NCI-H446 (cell line): Measurements from ENCODE around the gene RBPJ.

Experiments used
- DNase-seq, 2 experiments: peaks; one replicate each; lab custom pipeline; 2025; lab: John Stamatoyannopoulos, UW

Gene RBPJ

GRCh38 chr4:26459756-26460530, 139.1 kb downstream of the RBPJ start:
- no peak for DNase-seq

DNA sequence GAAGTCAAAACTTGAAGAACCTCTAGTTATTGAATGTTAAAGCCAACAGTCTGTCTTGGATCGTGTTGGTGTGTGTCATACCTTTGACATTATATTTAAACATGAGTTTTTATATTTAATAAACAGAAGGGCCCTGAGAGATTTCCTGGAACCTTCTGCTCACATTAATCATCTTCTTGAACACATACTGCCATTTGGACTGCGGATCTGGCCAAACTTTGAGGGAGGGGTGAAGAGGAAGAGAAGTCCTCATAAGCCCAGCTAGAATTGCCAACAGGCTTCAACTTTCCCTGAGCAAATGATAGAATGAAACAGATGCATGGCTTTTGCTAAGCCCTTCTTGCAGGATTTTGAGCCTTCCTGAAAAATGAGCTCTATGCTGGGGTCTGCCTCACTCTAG, 142.1 kb downstream of the RBPJ start:
- DNase-seq, result no peak

DNA sequence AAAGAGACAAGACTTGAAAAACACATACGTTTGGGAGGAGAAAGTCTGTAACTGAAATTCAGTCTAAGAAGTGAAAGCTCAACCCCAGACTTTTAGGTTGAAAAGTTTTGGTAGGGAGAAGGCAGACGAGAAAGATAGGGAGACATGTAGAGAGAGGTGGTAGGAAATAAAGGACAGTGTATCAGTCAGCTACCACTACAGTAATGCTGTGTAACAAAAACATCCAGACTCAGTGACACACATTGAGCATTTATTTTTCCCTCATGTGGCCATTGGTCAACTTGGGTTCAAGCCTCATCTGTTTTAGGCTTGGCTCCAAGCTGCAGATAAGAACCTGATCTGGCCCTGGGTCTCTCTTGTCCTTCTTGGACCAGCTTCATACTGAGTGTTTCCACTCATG, 142.6 kb downstream of the RBPJ start:
- no peak for DNase-seq

DNA sequence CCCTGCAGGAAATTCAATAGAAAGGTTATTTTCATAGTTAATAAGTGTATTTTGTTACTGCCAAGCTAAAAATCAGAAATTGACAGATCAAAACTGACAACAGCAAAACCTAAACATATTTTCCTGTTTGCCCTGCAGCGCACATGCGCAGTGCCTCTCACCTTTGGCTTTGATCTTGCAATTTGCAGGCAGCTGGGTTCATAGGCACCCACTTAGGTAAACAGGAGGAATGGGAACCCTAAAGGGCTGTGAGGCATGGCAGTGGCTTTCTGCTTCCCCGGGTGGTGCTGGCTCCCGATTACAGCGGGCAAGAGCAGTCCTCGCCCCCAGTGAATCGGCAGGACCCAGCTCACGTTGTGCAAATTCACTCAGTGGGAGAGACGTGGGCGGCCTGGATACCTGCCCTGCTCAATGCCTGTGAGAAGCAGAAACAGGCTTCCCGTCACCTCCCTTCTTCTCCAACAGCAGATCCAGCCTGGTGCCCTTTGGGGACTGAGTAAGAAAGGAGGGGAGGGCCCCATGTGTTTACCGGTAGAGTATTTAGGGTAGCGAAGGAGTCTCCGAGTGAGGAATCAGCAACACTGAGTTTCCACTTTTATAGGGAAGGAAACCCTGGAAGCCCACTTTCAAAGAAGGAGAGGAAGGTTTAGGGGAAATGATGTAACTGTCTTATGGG, 143.7 kb downstream of the RBPJ start:
- DNase-seq, result no peak

DNA sequence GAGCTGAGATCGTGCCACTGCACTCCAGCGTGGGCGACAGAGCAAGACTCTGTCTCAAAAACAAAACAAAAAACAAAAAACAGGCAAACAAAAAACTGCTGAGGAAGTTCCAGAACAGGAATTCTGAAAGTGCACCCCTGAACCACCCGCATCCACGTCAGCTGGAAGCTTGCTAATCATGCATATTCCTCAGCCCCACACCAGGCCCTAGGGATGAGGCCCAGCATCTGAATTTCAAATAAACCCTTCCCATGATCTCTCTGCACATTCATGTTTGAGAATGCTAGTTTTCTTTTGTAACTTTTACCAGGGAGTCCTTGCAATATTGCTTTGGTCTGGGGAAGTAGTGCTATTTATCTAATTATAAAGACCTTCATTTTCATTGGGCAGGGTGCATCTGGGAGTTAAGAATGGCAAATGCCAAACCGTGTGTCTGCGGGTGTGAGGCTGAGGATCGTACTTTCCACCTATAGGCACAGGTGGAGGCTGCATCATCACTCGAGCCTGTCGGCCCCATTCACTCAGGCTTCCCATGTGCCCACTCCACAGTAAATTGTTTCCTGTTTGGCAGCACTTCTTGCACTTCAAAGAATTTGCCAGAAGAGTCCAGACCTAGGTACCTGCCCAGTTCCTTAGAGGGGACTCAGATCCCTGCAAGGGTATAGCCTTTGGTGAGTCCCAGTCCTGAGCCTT, 145.9 kb downstream of the RBPJ start:
- DNase-seq, result no peak

DNA sequence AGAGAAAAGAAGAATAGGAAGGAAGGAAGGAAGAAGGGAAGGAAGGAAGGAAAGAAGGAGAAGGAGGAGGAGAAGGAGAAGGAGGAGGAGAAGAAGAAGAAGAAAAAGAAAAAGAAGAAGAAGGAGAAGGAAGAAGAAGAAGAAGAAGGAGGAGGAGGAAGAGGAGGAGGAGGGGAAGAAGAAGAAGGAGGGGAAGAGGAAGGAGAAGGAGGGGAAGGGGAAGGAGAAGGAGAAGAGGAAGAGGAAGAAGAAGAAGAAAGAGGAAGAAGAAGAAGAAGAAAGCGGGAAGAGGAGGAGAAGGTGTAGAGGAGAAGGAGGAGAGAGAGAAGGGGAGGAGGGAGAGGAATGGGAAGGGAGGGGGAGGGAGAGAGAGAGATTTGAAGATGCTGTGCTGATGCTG, 146.9 kb downstream of the RBPJ start:
- DNase-seq, result no peak

DNA sequence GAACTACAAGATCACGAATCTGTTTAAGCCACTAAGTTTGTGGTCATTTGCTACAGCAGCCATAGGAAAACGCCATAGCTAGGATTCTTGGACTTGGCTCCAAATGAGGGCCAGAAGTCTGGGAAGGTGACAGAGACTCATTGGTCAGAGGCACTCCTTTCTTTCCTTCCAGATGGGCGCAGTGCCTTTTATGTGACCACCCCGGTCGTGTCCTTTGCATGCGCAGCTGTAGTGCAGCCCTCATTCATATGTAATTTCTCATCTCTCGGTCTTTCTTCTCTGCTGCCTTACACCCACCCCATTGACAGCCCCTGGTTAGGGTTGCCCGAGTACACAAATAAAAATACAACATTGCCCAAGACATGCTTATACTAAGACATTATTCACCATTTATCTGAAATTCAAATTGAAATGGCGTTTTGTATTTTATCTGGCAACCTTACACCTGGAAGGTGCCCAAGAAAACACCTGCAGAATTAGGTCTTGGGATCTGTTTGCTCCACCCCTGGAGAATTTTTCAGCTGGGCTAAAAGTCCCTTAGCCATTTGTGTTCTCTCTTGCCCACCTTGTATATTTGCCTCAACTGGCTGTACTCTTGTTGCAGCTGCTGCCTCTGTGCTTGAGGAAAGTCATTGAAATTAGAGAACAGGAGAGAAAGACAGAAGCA, 147.6 kb downstream of the RBPJ start:
- no peak for DNase-seq

DNA sequence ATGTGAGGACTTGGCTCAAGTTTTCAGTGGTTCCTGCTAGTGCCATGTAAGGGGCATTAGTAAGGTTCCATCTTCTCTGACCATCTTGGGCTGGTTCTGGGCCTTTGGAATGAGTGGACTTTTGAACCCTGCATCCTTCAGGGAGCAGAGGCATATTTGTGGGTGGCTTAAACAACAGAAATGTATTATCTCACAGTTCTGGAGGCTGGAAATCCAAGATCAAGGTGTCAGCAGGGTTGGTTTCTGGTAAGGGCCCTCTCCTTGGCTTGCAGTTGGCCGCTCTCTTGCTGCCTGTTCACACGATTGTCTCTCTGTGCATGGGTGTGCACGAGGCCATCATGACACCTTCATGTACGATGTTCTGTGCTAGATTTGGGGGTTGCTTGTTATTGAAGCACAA, 148.2 kb downstream of the RBPJ start:
- DNase-seq, result no peak

GRCh38 chr4:26471890-26472289, 151.1 kb downstream of the RBPJ start:
- no peak for DNase-seq

DNA sequence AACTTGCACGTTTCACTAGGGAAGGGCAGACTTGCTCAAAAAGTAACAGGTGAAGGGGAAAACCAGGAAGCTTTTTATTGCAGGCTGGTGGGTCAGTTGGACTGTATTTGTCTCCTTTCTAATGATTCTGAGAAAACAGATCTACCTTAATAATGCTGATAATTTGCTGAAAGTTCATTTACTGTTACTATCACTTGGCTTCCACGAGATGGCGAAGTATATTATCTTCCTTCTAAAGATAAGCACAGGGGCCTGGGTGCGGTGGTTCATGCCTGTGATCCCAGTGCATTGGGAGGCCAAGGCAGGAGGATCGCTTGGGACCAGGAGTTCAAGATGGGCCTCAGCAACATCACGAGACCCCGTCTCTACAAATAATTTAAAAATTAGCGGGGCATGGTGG, 153.1 kb downstream of the RBPJ start:
- no peak for DNase-seq

DNA sequence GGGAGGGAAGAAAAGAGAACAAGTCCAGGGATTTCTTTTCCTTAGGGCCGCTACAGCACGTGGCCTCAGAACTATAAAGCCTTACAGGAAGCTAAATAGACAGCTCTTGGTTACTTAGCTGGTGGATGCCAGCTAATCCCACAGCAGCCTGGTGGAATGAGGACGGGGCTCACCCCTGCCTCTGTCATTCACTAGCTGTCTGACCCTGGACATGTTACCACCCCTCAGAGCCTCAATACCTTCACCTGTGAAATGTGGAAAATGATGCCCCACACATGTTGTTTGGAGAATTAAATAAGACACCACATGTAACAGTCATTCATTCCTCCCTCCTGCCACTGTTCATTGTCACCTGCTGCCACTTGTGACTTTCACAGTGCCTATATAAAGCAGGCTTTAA, 153.7 kb downstream of the RBPJ start:
- DNase-seq, result no peak

DNA sequence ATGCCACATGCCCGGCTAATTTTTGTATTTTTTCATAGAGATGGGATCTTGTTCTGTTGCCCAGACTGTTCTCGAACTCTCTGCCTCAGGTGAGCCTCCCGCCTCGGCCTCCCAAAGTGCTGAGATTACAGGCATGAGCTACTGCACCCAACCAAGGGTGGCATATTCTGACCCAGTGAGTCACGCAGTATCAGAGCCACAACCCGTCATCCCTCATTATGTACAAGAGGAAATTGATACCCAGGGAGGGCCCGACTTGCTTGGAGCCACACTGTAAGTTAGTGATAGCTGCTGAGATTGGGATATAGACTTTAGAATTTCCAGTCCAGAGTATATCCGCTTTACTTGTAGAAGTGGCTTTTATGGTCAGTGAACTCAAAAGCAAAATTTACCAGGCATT, 154.9 kb downstream of the RBPJ start:
- no peak for DNase-seq

DNA sequence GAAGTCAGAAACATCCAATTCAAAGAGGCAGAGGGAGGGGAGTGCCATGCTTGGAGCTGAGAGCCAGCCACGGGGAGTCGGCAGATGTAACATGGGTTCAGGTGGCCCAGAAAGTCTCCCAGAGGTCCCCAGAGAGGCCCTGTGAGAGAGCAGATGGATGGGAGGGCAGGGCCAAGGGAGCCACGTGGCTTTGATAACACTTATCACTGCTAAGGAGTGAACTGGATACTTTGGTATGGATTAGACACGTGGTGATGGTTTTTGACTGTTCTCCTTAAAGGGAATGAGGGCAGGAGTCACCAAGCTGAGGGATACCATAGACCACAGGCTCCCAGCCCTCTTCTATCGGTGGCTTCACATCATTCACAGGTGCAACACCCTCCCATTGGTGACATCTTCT, 155.7 kb downstream of the RBPJ start:
- no peak for DNase-seq

- DNase-seq, result no peak
Observed at GRCh38 chr4:26478330-26478729, 157.5 kb downstream of the RBPJ start.

GRCh38 chr4:26482508-26483462, 162.0 kb downstream of the RBPJ start:
- DNase-seq, result peak in 1 of 2 experiments; percentile 20

- no peak for DNase-seq
Observed at GRCh38 chr4:26484032-26484515, 163.3 kb downstream of the RBPJ start.

- no peak for DNase-seq
Observed at GRCh38 chr4:26484516-26484915, 163.7 kb downstream of the RBPJ start.
